SU-DHL-6 (cell line): Measurements from ENCODE around the gene ITSN1.
A peak's percentile ranks its signal among the peaks of the same experiment; 100 is the strongest.

ENCODE experiments used
- H2AFZ ChIP-seq: fragments of 200-600 bp; sonication (generic); 2 replicates; pipeline ENCODE4 v1.6.1; 2014; ENCODE audit warnings: low read depth, mild to moderate bottlenecking, moderate library complexity, mixed read lengths, antibody characterized with exemption, low read length; ENCODE audit not compliant: severe bottlenecking
- H3F3A ChIP-seq: fragments of 200-600 bp; shearing (Covaris generic); 2 replicates; pipeline ENCODE4 v1.6.0; 2016; ENCODE audit warnings: antibody characterized with exemption, mild to moderate bottlenecking; ENCODE audit not compliant: insufficient read depth
- H3K27ac ChIP-seq: fragments of 200-600 bp; sonication (generic); 2 replicates; pipeline ENCODE4 v1.5.1; 2016; ENCODE audit warnings: low read depth, mild to moderate bottlenecking, low read length, moderate library complexity, mixed read lengths
- H3K27me3 ChIP-seq: fragments of 200-600 bp; sonication (generic), shearing (Covaris generic); 2 replicates; pipeline ENCODE4 v1.6.0; 2014; ENCODE audit warnings: mild to moderate bottlenecking, low read length
- H3K36me3 ChIP-seq: fragments of 200-600 bp; sonication (generic); 2 replicates; pipeline ENCODE4 v1.6.1; 2014; ENCODE audit warnings: mild to moderate bottlenecking, low read length, mixed read lengths
- H3K4me2 ChIP-seq: fragments of 300-600, 200-600 bp; shearing (Covaris generic), sonication (generic); 2 replicates; pipeline ENCODE4 v1.6.0; 2014; ENCODE audit warnings: low read length, low read depth, mild to moderate bottlenecking; ENCODE audit not compliant: poor library complexity, severe bottlenecking
- H3K4me3 ChIP-seq: fragments of 200-600 bp; sonication (generic); 2 replicates; pipeline ENCODE4 v1.5.1; 2014; ENCODE audit warnings: antibody characterized with exemption, low read length, mild to moderate bottlenecking, mixed read lengths; ENCODE audit not compliant: insufficient read depth, poor library complexity, severe bottlenecking
- H3K79me2 ChIP-seq: fragments of 200-600 bp; sonication (generic); 2 replicates; pipeline ENCODE4 v1.6.1; 2014; ENCODE audit warnings: mild to moderate bottlenecking, low read length, moderate library complexity; ENCODE audit not compliant: insufficient read depth
- H3K9ac ChIP-seq: fragments of 200-600 bp; sonication (generic); 2 replicates; pipeline ENCODE4 v1.7.0; 2014; ENCODE audit warnings: mild to moderate bottlenecking, low read length
- H3K9me2 ChIP-seq: fragments of 200-600 bp; sonication (generic); replicated peaks from 2 replicates; pipeline ENCODE4 v1.6.1; 2014; ENCODE audit warnings: low read length; ENCODE audit not compliant: insufficient read depth
- H3K9me3 ChIP-seq: fragments of 200-600 bp; sonication (generic); 2 replicates; pipeline ENCODE4 v1.6.1; 2014; ENCODE audit warnings: low read length, mixed read lengths; ENCODE audit not compliant: insufficient read depth
- H4K20me1 ChIP-seq: fragments of 200-600 bp; sonication (generic); 2 replicates; pipeline ENCODE4 v1.6.1; 2014; ENCODE audit warnings: low read depth, mild to moderate bottlenecking, antibody characterized with exemption, low read length, moderate library complexity, mixed read lengths
- CTCF ChIP-seq: fragments of 200-600 bp; sonication (generic); IDR thresholded peaks from one replicate; pipeline ENCODE4 v1.5.1; 2017; ENCODE audit warnings: antibody characterized with exemption, mild to moderate bottlenecking, low read length, moderate library complexity; ENCODE audit not compliant: insufficient read depth, poor library complexity, severe bottlenecking
- EZH2phosphoT487 ChIP-seq: fragments of 200-600 bp; sonication (generic), shearing (Covaris generic); conservative IDR thresholded peaks from 2 replicates; pipeline ENCODE4 v1.6.1; 2018; ENCODE audit warnings: mild to moderate bottlenecking, antibody characterized with exemption, low read length, moderate library complexity, mixed read lengths

The ITSN1 gene

GRCh38 chr21:33914188-33914587 is 271.9 kb downstream of the ITSN1 start:
- Histone ChIP-seq H3K27ac (no peak overlapping the region), H3F3A (no peaks in the 10 kb centered on the region), H4K20me1 (no peaks in the 10 kb centered on the region), H3K4me3 (peak overlapping the region; percentile 92), H3K36me3 (peaks cover 10% of the 10 kb centered on the region; the same call in 1 of the 2 replicates), H3K4me2 (peak overlapping the region; percentile 88), H3K9me2 (no peaks in the 10 kb centered on the region), H2AFZ (no peak overlapping the region), H3K9me3 (no peaks in the 10 kb centered on the region), H3K27me3 (no peaks in the 10 kb centered on the region), H3K9ac (peak overlapping the region; percentile 90), H3K79me2 (peaks cover 26% of the 10 kb centered on the region)
- TF ChIP-seq CTCF = no peak
- no peak for TF ChIP-seq EZH2phosphoT487

- Histone ChIP-seq H3K79me2 (peaks cover 26% of the 10 kb centered on the region), H3K27ac (peak within 1 kb of the TSS; percentile 32), H3F3A (no peaks in the 10 kb centered on the region), H4K20me1 (no peaks in the 10 kb centered on the region), H3K4me3 (peak within 1 kb of the TSS; percentile 92), H2AFZ (peak within 1 kb of the TSS; percentile 85), H3K9me2 (no peaks in the 10 kb centered on the region), H3K27me3 (no peaks in the 10 kb centered on the region), H3K4me2 (peak within 1 kb of the TSS; percentile 88), H3K36me3 (peaks cover 8% of the 10 kb centered on the region; the same call in 1 of the 2 replicates), H3K9me3 (no peaks in the 10 kb centered on the region), H3K9ac (peak within 1 kb of the TSS; percentile 90)
- TF ChIP-seq CTCF (no peak), EZH2phosphoT487 (no peak)
Observed at GRCh38 chr21:33915368-33916199, 273.3 kb downstream of the ITSN1 start, which contains the start of gene ATP5PO. Gene ATP5PO, minus strand, starts transcription at chr21:33915804. Its CDS starts 41 bp downstream, at chr21:33915763.

GRCh38 chr21:33916200-33916567 is 273.9 kb downstream of the ITSN1 start:
- Histone ChIP-seq H2AFZ (peak overlapping the region; percentile 85), H3K4me3 (peak overlapping the region; percentile 92), H3K79me2 (peaks cover 26% of the 10 kb centered on the region), H3K36me3 (peaks cover 7% of the 10 kb centered on the region; the same call in 1 of the 2 replicates), H4K20me1 (no peaks in the 10 kb centered on the region), H3K27ac (no peak overlapping the region), H3K27me3 (no peaks in the 10 kb centered on the region), H3K9ac (peak overlapping the region; percentile 90), H3K9me2 (no peaks in the 10 kb centered on the region), H3F3A (no peaks in the 10 kb centered on the region), H3K4me2 (peak overlapping the region; percentile 67), H3K9me3 (no peaks in the 10 kb centered on the region)
- no peak for TF ChIP-seq EZH2phosphoT487
- no peak for TF ChIP-seq CTCF
